HCT116 (cell line): Measurements from ENCODE around the gene GLB1L. TPM values are rescaled to one million over a fixed set of nuclear protein-coding genes. Genes with fewer than 3 reads are reported as not detected.
"Not testable (repeated sequence)": the region's sequence is repeated elsewhere in the genome, so short reads cannot be mapped to it uniquely, and the experiment has no call there.

ENCODE experiments used
- ATAC-seq: fragments of 200-7000 bp; cut with Tn5 transposase; 2 replicates; pipeline ENCODE4 v1.9.1; 2020; ENCODE audit warnings: mild to moderate bottlenecking, moderate library complexity
- BruUV-seq: library from RNA; stranded (reverse); fragments of 400-500 nt; replicated peaks from 2 replicates; lab custom pipeline; 2021; lab: Mats Ljungman, UMichigan
- CTCF ChIA-PET: fragments of 300-600 bp; sonication (Branson Sonifier 250); formaldehyde crosslinking; loops from one replicate; lab custom pipeline; 2021; ENCODE audit warnings: antibody characterized with exemption; lab: Charles Lee
- POLR2A ChIA-PET: fragments of 300-600, 350-600 bp; sonication (Branson Sonifier 250); formaldehyde crosslinking; loops from one replicate; lab custom pipeline; 2021; ENCODE audit warnings: antibody characterized with exemption; lab: Charles Lee
- RAD21 ChIA-PET, 2 experiments: fragments of 300-600 bp; sonication (Branson Sonifier 250); formaldehyde crosslinking; loops; one replicate each; lab custom pipeline; 2023; ENCODE audit warnings: low total read pairs in 2 of 2; ENCODE audit not compliant: uncharacterized antibody in 2 of 2, unreplicated experiment in 2 of 2, low non-redundant PET in 1 of 2; lab: Charles Lee
- DNase-seq: peaks from one replicate; pipeline ENCODE4 v3.0.0-alpha.2; 2010; ENCODE audit warnings: low read depth, low spot score
- H2AFZ ChIP-seq: fragments of 200-600 bp; shearing (Covaris generic), sonication (generic); 2 replicates; pipeline ENCODE4 v1.6.1; 2017; ENCODE audit warnings: low read depth, mixed run types, mixed read lengths, antibody characterized with exemption, low read length; ENCODE audit not compliant: poor library complexity, severe bottlenecking
- H3K27ac ChIP-seq: 2 replicates; pipeline ENCODE4 v1.5.1; 2012; ENCODE audit warnings: low read depth, low read length
- H3K27me3 ChIP-seq: fragments of 200-600 bp; sonication (generic); 2 replicates; pipeline ENCODE4 v1.6.1; 2016; ENCODE audit warnings: mixed run types, low read length, mixed read lengths; ENCODE audit not compliant: insufficient read depth
- H3K36me3 ChIP-seq, 2 experiments: fragments of 200-500 bp in 1 of 2; fragments of 200-600 bp in 1 of 2; sonication (Bioruptor generic) in 1 of 2; sonication (generic) in 1 of 2; 2 replicates each; pipeline versions ENCODE4 v1.5.1 to v1.6.1; 2014 to 2016; ENCODE audit warnings: low read length in 2 of 2, inconsistent platforms in 1 of 2, mixed read lengths in 1 of 2, mixed run types in 1 of 2; ENCODE audit not compliant: insufficient read depth in 2 of 2, control insufficient read depth in 1 of 2
- H3K4me1 ChIP-seq, 2 experiments: fragments of 200-600 bp in 1 of 2; sonication (generic) in 1 of 2; 2 replicates each; pipeline versions ENCODE4 v1.5.1 to v1.6.1; 2012 to 2017; ENCODE audit warnings: low read length in 2 of 2, inconsistent platforms in 1 of 2, mild to moderate bottlenecking in 1 of 2, mixed read lengths in 1 of 2, mixed run types in 1 of 2, moderate library complexity in 1 of 2; ENCODE audit not compliant: insufficient read depth in 2 of 2, control insufficient read depth in 1 of 2
- H3K4me2 ChIP-seq: fragments of 200-600 bp; sonication (generic); 2 replicates; pipeline ENCODE4 v1.6.1; 2017; ENCODE audit warnings: mixed run types, low read length, mixed read lengths
- H3K4me3 ChIP-seq, 2 experiments: fragments of 200-600 bp in 1 of 2; sonication (generic) in 1 of 2; replicated peaks in 1 of 2; 2 replicates each; pipeline ENCODE4 v1.5.1; 2011 to 2016; ENCODE audit warnings: low read length in 2 of 2, control low read depth in 1 of 2, low read depth in 1 of 2, mild to moderate bottlenecking in 1 of 2, mixed read lengths in 1 of 2, mixed run types in 1 of 2
- H3K79me2 ChIP-seq: fragments of 200-600 bp; sonication (generic); 2 replicates; pipeline ENCODE4 v1.6.1; 2017; ENCODE audit warnings: mild to moderate bottlenecking, mixed run types, low read length, moderate library complexity, mixed read lengths; ENCODE audit not compliant: insufficient read depth
- H3K9ac ChIP-seq: fragments of 200-600 bp; sonication (generic); 2 replicates; pipeline ENCODE4 v1.6.1; 2016; ENCODE audit warnings: low read length, mixed read lengths
- H3K9me2 ChIP-seq: fragments of 200-600 bp; sonication (generic), shearing (Covaris generic); 2 replicates; pipeline ENCODE4 v1.6.1; 2017; ENCODE audit warnings: mixed run types, mild to moderate bottlenecking, moderate library complexity; ENCODE audit not compliant: insufficient read depth
- H3K9me3 ChIP-seq, 2 experiments: fragments of 200-500 bp in 1 of 2; fragments of 200-600 bp in 1 of 2; sonication (Bioruptor generic) in 1 of 2; sonication (generic) in 1 of 2; 2 replicates each; pipeline ENCODE4 v1.6.1; 2014 to 2017; ENCODE audit warnings: low read length in 2 of 2, mixed read lengths in 2 of 2, inconsistent platforms in 1 of 2, low read depth in 1 of 2, mild to moderate bottlenecking in 1 of 2, mixed run types in 1 of 2, moderate library complexity in 1 of 2; ENCODE audit not compliant: control insufficient read depth in 1 of 2, insufficient read depth in 1 of 2
- H4K20me1 ChIP-seq: fragments of 200-600 bp; sonication (generic), shearing (Covaris generic); 2 replicates; pipeline ENCODE4 v1.6.1; 2017; ENCODE audit warnings: mixed run types, mild to moderate bottlenecking, moderate library complexity; ENCODE audit not compliant: insufficient read depth
- CBX3 ChIP-seq: IDR thresholded peaks from 2 replicates; pipeline ENCODE4 v1.6.1; 2012; ENCODE audit warnings: low read depth
- CEBPB ChIP-seq: IDR thresholded peaks from 2 replicates; pipeline ENCODE4 v1.6.1; 2012; ENCODE audit warnings: low read depth
- EGR1 ChIP-seq: IDR thresholded peaks from 2 replicates; pipeline ENCODE4 v1.6.1; 2012; ENCODE audit warnings: low read depth
- ELF1 ChIP-seq: IDR thresholded peaks from 2 replicates; pipeline ENCODE4 v1.6.1; 2012; ENCODE audit warnings: low read depth, borderline replicate concordance
- EZH2phosphoT487 ChIP-seq: fragments of 200-600 bp; IDR thresholded peaks from 2 replicates; pipeline ENCODE4 v1.6.1; 2018; ENCODE audit warnings: antibody characterized with exemption, borderline replicate concordance
- FOSL1 ChIP-seq: IDR thresholded peaks from 2 replicates; pipeline ENCODE4 v1.6.1; 2012; ENCODE audit warnings: low read depth
- JUND ChIP-seq: IDR thresholded peaks from 2 replicates; pipeline ENCODE4 v1.6.1; 2012
- POLR2A ChIP-seq: IDR thresholded peaks from 2 replicates; pipeline ENCODE4 v1.7.0; 2011; ENCODE audit warnings: borderline replicate concordance; ENCODE audit not compliant: insufficient read depth, insufficient read length; ENCODE audit errors: extremely low read depth
- RAD21 ChIP-seq: IDR thresholded peaks from 2 replicates; pipeline ENCODE4 v1.6.1; 2012; ENCODE audit warnings: low read depth, mild to moderate bottlenecking
- SIN3A ChIP-seq: IDR thresholded peaks from 2 replicates; pipeline ENCODE4 v1.6.1; 2012; ENCODE audit warnings: low read depth
- SP1 ChIP-seq: IDR thresholded peaks from 2 replicates; pipeline ENCODE4 v1.6.1; 2012; ENCODE audit warnings: low read depth
- SRF ChIP-seq: IDR thresholded peaks from 2 replicates; pipeline ENCODE4 v1.6.1; 2012; ENCODE audit warnings: low read depth
- TCF7L2 ChIP-seq: IDR thresholded peaks from 2 replicates; pipeline ENCODE4 v1.7.0; 2011; ENCODE audit warnings: borderline replicate concordance, inconsistent platforms; ENCODE audit not compliant: insufficient read depth, insufficient read length; ENCODE audit errors: extremely low read depth
- YY1 ChIP-seq: IDR thresholded peaks from 2 replicates; pipeline ENCODE4 v1.6.1; 2011; ENCODE audit warnings: low read length, low read depth, moderate library complexity, mild to moderate bottlenecking; ENCODE audit not compliant: insufficient replicate concordance; ENCODE audit errors: extremely low read depth
- ZNF274 ChIP-seq: fragments of 200-500 bp; sonication (Bioruptor generic); IDR thresholded peaks from 2 replicates; pipeline ENCODE4 v1.6.1; 2014; ENCODE audit warnings: mild to moderate bottlenecking, low read depth, low read length, inconsistent platforms
- intact Hi-C: fragments of 100-400 bp; cut with micrococcal nuclease; formaldehyde crosslinking; loops from 2 replicates; pipeline ENCODE4 v1.10.0; 2022
- total RNA-seq: library from RNA; stranded (reverse); gene quantifications from one replicate; pipeline ENCODE4 v1.2.1, GENCODE V29; 2021; ENCODE audit not compliant: unreplicated experiment

GLB1L gene
- total RNA-seq, 1 experiment from 2014 or later: 6.6 TPM

- no peak overlapping the region for H3K4me3 ChIP-seq
- ChIA-PET CTCF (no interaction called here), POLR2A (no interaction called here), RAD21 (no interaction called here)
- H3K36me3 ChIP-seq: no peaks in the 10 kb centered on the region
- ATAC-seq: no peak
- H3K4me2 ChIP-seq: peak overlapping the region; percentile 41; the same call in 1 of the 2 replicates
- H3K9ac ChIP-seq: no peak overlapping the region
- intact Hi-C loops: no loop called here
- BruUV-seq: no TSS peak
- no peaks in the 10 kb centered on the region for H3K9me3 ChIP-seq
- H2AFZ ChIP-seq: no peak overlapping the region
- H3K27me3 ChIP-seq: no peaks in the 10 kb centered on the region
- H3K9me2 ChIP-seq: no peaks in the 10 kb centered on the region
- no peaks in the 10 kb centered on the region for H3K79me2 ChIP-seq
- no peak for DNase-seq
- no peaks in the 10 kb centered on the region for H4K20me1 ChIP-seq
- H3K27ac ChIP-seq: no peak overlapping the region
- H3K4me1 ChIP-seq: peaks cover 16 to 18% of the 10 kb centered on the region in 2 experiments
- TF ChIP-seq ELF1: no peak
- TF ChIP-seq SRF: no peak
- TF ChIP-seq YY1: no peak
- no peak for TF ChIP-seq CEBPB
- no peak for TF ChIP-seq TCF7L2
- TF ChIP-seq FOSL1: no peak
- no peak for TF ChIP-seq EGR1
- no peak for TF ChIP-seq POLR2A
- TF ChIP-seq RAD21: no peak
- no peak for TF ChIP-seq ZNF274
- TF ChIP-seq, all 23 proteins: peak for 0
These were observed 43.9 kb upstream of the GLB1L start for GRCh38 chr2:219289195-219289536.

GRCh38 chr2:219287580-219288265, 42.5 kb upstream of the GLB1L start:
- ChIA-PET CTCF (interaction anchor here (1.2 kb wide), 1 partner anchor 9 kb away, joined by 3 read pairs; the partner anchor contains the start of gene DNAJB2), RAD21 (no interaction called here), POLR2A (no interaction called here)
- Histone ChIP-seq H3K9me2 (no peaks in the 10 kb centered on the region), H3K27ac (no peak overlapping the region), H3K4me2 (no peak overlapping the region), H2AFZ (no peak overlapping the region), H4K20me1 (no peaks in the 10 kb centered on the region), H3K79me2 (no peaks in the 10 kb centered on the region), H3K27me3 (no peaks in the 10 kb centered on the region), H3K36me3 (no peaks in the 10 kb centered on the region), H3K9me3 (no peaks in the 10 kb centered on the region), H3K4me1 (peaks cover 16 to 18% of the 10 kb centered on the region in 2 experiments), H3K4me3 (no peak overlapping the region), H3K9ac (no peak overlapping the region)
- intact Hi-C loops: no loop called here
- DNase-seq (no peak), ATAC-seq (no peak)
- no TSS peak for BruUV-seq
- TF ChIP-seq CEBPB (no peak), EZH2phosphoT487 (no peak), SP1 (no peak), JUND (no peak), EGR1 (no peak), SIN3A (no peak), CBX3 (no peak), ZNF274 (no peak), SRF (no peak)

GRCh38 chr2:219287116-219287440, 41.8 kb upstream of the GLB1L start:
- ATAC-seq, intact Hi-C loops, RAD21 ChIA-PET, H3K9ac ChIP-seq, H3K4me2 ChIP-seq, H3K27me3 ChIP-seq, H3K4me3 ChIP-seq, H3K9me2 ChIP-seq, DNase-seq, H3K79me2 ChIP-seq, H2AFZ ChIP-seq, BruUV-seq, H3K27ac ChIP-seq, H3K9me3 ChIP-seq, H3K36me3 ChIP-seq, H4K20me1 ChIP-seq, POLR2A ChIA-PET: not testable (repeated sequence)
- CTCF ChIA-PET: interaction anchor here (1.2 to 1.7 kb wide), 2 partner anchors 8 kb away, joined by 3 to 18 read pairs; partner anchors contain the start of gene DNAJB2
- peaks cover 16 to 18% of the 10 kb centered on the region in 2 experiments for H3K4me1 ChIP-seq
